ENCODE results near the gene ZFHX2. TPM values are rescaled to one million over a fixed set of nuclear protein-coding genes. Genes with fewer than 3 reads are reported as not detected.

ZFHX2 gene
- total and polyA plus RNA-seq, 2 of the 13 experiments (the other 11 are each of a cell fraction or from before 2014, with no cell fraction given), result 0.17 to 0.44 TPM

GRCh38 chr14:23492618-23493272, 58.8 kb downstream of the ZFHX2 start (continued):
- TF ChIP-seq PRDM10 (CRISPR knock-in tag; IDR thresholded peaks at IDR 0.05; ENCODE audit: low read depth), result peak; percentile 56; the same call in 1 of the 2 replicates
- peak; percentile 88; the same call in 1 of the 2 replicates for TF ChIP-seq MEF2D (CRISPR knock-in tag; IDR thresholded peaks at IDR 0.05)
- TF ChIP-seq HNRNPLL (IDR thresholded peaks at IDR 0.05; ENCODE audit: low read depth, low read length, poor library complexity, severe bottlenecking), result no peak
- no peak for TF ChIP-seq MLXIP (CRISPR knock-in tag; IDR thresholded peaks at IDR 0.05; ENCODE audit: borderline replicate concordance)
- TF ChIP-seq PHF21A (CRISPR knock-in tag; IDR thresholded peaks at IDR 0.05), result peak; percentile 75
- peak; percentile 89 for TF ChIP-seq TBL1XR1 (IDR thresholded peaks at IDR 0.05; ENCODE audit: borderline replicate concordance, low read length, partially characterized antibody)
- peak; percentile 98 for TF ChIP-seq RARA (CRISPR knock-in tag; IDR thresholded peaks at IDR 0.05)
- no peak for TF ChIP-seq ZBTB33 (CRISPR knock-in tag; IDR thresholded peaks at IDR 0.05)
- peak in 1 of 2 experiments; percentile 52; a peak in 1 of 4 replicates for TF ChIP-seq KLF16 (CRISPR knock-in tag; IDR thresholded peaks at IDR 0.05)
- no peak for TF ChIP-seq MAZ (IDR thresholded peaks at IDR 0.05; ENCODE audit: borderline replicate concordance, low read depth, low read length)
- TF ChIP-seq MAZ (CRISPR knock-in tag; IDR thresholded peaks at IDR 0.05; ENCODE audit: low read depth), result no peak
- TF ChIP-seq, protein P1, sequence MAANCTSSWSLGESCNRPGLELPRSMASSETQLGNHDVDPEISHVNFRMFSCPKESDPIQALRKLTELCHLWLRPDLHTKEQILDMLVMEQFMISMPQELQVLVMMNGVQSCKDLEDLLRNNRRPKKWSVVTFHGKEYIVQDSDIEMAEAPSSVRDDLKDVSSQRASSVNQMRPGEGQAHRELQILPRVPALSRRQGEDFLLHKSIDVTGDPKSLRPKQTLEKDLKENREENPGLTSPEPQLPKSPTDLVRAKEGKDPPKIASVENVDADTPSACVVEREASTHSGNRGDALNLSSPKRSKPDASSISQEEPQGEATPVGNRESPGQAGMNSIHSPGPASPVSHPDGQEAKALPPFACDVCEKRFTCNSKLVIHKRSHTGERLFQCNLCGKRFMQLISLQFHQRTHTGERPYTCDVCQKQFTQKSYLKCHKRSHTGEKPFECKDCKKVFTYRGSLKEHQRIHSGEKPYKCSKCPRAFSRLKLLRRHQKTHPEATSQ (CRISPR knock-in tag; IDR thresholded peaks at IDR 0.05; ENCODE audit: borderline replicate concordance), result no peak
- TF ChIP-seq ZNF776 (CRISPR knock-in tag; IDR thresholded peaks at IDR 0.05), result no peak
- no peak for TF ChIP-seq SRSF1 (optimal IDR thresholded peaks at IDR 0.05; ENCODE audit: low read depth, low read length)
- no peak for TF ChIP-seq ZNF616 (CRISPR knock-in tag; IDR thresholded peaks at IDR 0.05; ENCODE audit: low read depth)
- TF ChIP-seq ZNF205 (CRISPR knock-in tag; IDR thresholded peaks at IDR 0.05), result peak; percentile 79; the same call in 1 of the 2 replicates

Measured in HepG2 (cell line).